ENCODE measurements around the gene TMEM215. TPM values are rescaled to one million over a fixed set of nuclear protein-coding genes. Genes with fewer than 3 reads are reported as not detected.

Gene TMEM215
- total RNA-seq, 1 experiment from 2014 or later, result 0.28 TPM

DNA sequence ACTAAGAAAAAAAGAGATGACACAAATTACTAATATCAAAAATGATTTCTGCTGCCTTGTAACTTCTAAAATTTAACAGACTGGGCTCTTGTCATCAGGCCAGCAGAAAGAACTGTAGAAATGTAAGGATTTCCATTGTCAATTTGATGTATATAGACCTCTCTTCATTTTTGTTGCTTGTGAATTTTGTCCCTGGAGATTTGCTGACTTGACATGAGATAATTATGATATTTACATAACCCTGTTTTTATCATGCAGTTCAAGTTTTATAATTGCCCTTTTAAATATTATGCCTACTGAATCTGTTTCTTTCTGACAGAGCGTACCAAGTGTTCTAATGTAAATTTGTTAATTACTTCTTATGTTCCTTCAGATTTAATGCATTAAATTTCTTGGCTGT is 23.9 kb downstream of the TMEM215 start:
- no peak overlapping the region for H2AK5ac ChIP-seq (ENCODE audit: insufficient read length, low read length)
- no CpG with 5 or more reads among the region's 1 CpG for WGBS (ENCODE audit: extremely low coverage, insufficient read length, low lambda C conversion rate)
- no peaks in the 10 kb centered on the region for H3K4me1 Mint-ChIP-seq

More for the DNA sequence above, 23.9 kb downstream of the TMEM215 start:
- no peak overlapping the region for H2BK20ac ChIP-seq (ENCODE audit: low read depth, low read length, poor library complexity, severe bottlenecking)
- no peak overlapping the region for H3K23ac ChIP-seq (ENCODE audit: insufficient read length, low read depth, low read length)
- H3K9me3 ChIP-seq (ENCODE audit: control insufficient read depth, low read depth, low read length), result no peaks in the 10 kb centered on the region
- H3T11ph ChIP-seq (ENCODE audit: low read length), result no peak overlapping the region
- Mint-ChIP-seq H3K4me3 (no peak overlapping the region), H3K36me3 (ENCODE audit: insufficient read depth in 1 of 3, low read depth in 3 of 3) (no peaks in the 10 kb centered on the region), H3K9me3 (peaks cover 24 to 60% of the 10 kb centered on the region in 2 experiments), H3K27ac (no peak overlapping the region), H3K27me3 (ENCODE audit: low read depth) (peaks cover 4% of the 10 kb centered on the region)
- H3K79me2 ChIP-seq (ENCODE audit: insufficient read depth, low read length), result no peaks in the 10 kb centered on the region
- no peaks in the 10 kb centered on the region for H3K79me1 ChIP-seq (ENCODE audit: insufficient read depth, low read depth, low read length, poor library complexity, severe bottlenecking)
- H3K9ac ChIP-seq (ENCODE audit: extremely low read depth, insufficient read length, low read length), result no peak overlapping the region
- no peak overlapping the region for H3K18ac ChIP-seq (ENCODE audit: insufficient read length, low read depth, low read length)
- H2BK12ac ChIP-seq (ENCODE audit: insufficient read length, low read depth, low read length), result no peak overlapping the region
- H3K4ac ChIP-seq (ENCODE audit: low read depth, low read length), result no peak overlapping the region
- H4K20me1 ChIP-seq (ENCODE audit: control insufficient read depth, insufficient read depth, insufficient read length), result no peaks in the 10 kb centered on the region
- H4K91ac ChIP-seq (ENCODE audit: insufficient read length, low read depth, low read length), result no peak overlapping the region
- H4K5ac ChIP-seq (ENCODE audit: insufficient read length, low read depth, low read length), result no peak overlapping the region
- H4K8ac ChIP-seq (replicated peaks; ENCODE audit: insufficient read length, low read depth, low read length), result no peak overlapping the region
- TF ChIP-seq, protein P1, sequence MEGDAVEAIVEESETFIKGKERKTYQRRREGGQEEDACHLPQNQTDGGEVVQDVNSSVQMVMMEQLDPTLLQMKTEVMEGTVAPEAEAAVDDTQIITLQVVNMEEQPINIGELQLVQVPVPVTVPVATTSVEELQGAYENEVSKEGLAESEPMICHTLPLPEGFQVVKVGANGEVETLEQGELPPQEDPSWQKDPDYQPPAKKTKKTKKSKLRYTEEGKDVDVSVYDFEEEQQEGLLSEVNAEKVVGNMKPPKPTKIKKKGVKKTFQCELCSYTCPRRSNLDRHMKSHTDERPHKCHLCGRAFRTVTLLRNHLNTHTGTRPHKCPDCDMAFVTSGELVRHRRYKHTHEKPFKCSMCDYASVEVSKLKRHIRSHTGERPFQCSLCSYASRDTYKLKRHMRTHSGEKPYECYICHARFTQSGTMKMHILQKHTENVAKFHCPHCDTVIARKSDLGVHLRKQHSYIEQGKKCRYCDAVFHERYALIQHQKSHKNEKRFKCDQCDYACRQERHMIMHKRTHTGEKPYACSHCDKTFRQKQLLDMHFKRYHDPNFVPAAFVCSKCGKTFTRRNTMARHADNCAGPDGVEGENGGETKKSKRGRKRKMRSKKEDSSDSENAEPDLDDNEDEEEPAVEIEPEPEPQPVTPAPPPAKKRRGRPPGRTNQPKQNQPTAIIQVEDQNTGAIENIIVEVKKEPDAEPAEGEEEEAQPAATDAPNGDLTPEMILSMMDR (conservative IDR thresholded peaks at IDR 0.05), result no peak
- H3K56ac ChIP-seq (ENCODE audit: insufficient read length, low read depth, low read length), result no peak overlapping the region
- no peaks in the 10 kb centered on the region for H3K27me3 ChIP-seq (ENCODE audit: insufficient read depth, low read length)
- H3K14ac ChIP-seq (ENCODE audit: insufficient read depth, low read length), result no peak overlapping the region
- H3K27ac ChIP-seq (ENCODE audit: insufficient read length, low read depth, low read length), result no peak overlapping the region
- DNase-seq, result no peak
- no peaks in the 10 kb centered on the region for H3K23me2 ChIP-seq (ENCODE audit: insufficient read length, low read depth, low read length, poor library complexity, severe bottlenecking)
- no peak overlapping the region for H3K4me2 ChIP-seq (ENCODE audit: insufficient read depth, insufficient read length, low read length)
- no peaks in the 10 kb centered on the region for H3K4me1 ChIP-seq (ENCODE audit: insufficient read depth, low read length)
- H2BK15ac ChIP-seq (ENCODE audit: low read depth, low read length), result no peak overlapping the region
- H2BK120ac ChIP-seq (ENCODE audit: low read depth, low read length, poor library complexity, severe bottlenecking), result no peak overlapping the region
- no peak overlapping the region for H2BK5ac ChIP-seq (ENCODE audit: insufficient read length, low read length)
- H2AFZ ChIP-seq (ENCODE audit: low read length), result no peak overlapping the region
